GM18505 (cell line): ENCODE results near the gene JAK1.
A peak's percentile ranks its signal among the peaks of the same experiment; 100 is the strongest.

ENCODE experiments used
- ATAC-seq: cut with Tn5 transposase; IDR thresholded peaks from one replicate; pipeline ENCODE4 v1.9.1; 2021; ENCODE audit not compliant: unreplicated experiment
- POLR2A ChIP-seq: IDR thresholded peaks from 4 replicates; pipeline ENCODE4 v1.6.1; 2011; ENCODE audit warnings: borderline replicate concordance; ENCODE audit not compliant: insufficient read depth, insufficient read length; ENCODE audit errors: extremely low read depth

Gene JAK1

GRCh38 chr1:64995316-64995715 lies 29.0 kb upstream of the JAK1 start:
- ATAC-seq: no peak
- no peak for TF ChIP-seq POLR2A

GRCh38 chr1:64986903-64987871 lies 20.8 kb upstream of the JAK1 start:
- ATAC-seq: peak; percentile 96
- TF ChIP-seq POLR2A: no peak

GRCh38 chr1:64984737-64985136 lies 18.4 kb upstream of the JAK1 start:
- ATAC-seq: no peak
- TF ChIP-seq POLR2A: no peak

- ATAC-seq: no peak
- no peak for TF ChIP-seq POLR2A
These were observed 17.8 kb upstream of the JAK1 start for GRCh38 chr1:64984106-64984505.

- TF ChIP-seq POLR2A: no peak
- ATAC-seq: no peak
These were observed 16.8 kb upstream of the JAK1 start for GRCh38 chr1:64983110-64983509.

GRCh38 chr1:64981601-64982533 lies 15.5 kb upstream of the JAK1 start:
- TF ChIP-seq POLR2A: no peak
- ATAC-seq: no peak

GRCh38 chr1:64980745-64981600 lies 14.6 kb upstream of the JAK1 start:
- no peak for ATAC-seq

GRCh38 chr1:64979358-64979757 lies 13.0 kb upstream of the JAK1 start:
- TF ChIP-seq POLR2A: no peak

More at GRCh38 chr1:64980745-64981600, 14.6 kb upstream of the JAK1 start:
- no peak for TF ChIP-seq POLR2A

GRCh38 chr1:64976361-64976760 lies 10.0 kb upstream of the JAK1 start:
- TF ChIP-seq POLR2A: no peak
- no peak for ATAC-seq

More at GRCh38 chr1:64979358-64979757, 13.0 kb upstream of the JAK1 start:
- no peak for ATAC-seq

- no peak for ATAC-seq
- TF ChIP-seq POLR2A: no peak
These were observed 9.4 kb upstream of the JAK1 start for GRCh38 chr1:64975740-64976139.

- TF ChIP-seq POLR2A: no peak
- no peak for ATAC-seq
These were observed 8.8 kb upstream of the JAK1 start for GRCh38 chr1:64975127-64975526.

- ATAC-seq: no peak
- no peak for TF ChIP-seq POLR2A
These were observed 8.0 kb upstream of the JAK1 start for GRCh38 chr1:64974288-64974825.
